HG03439 (cell line): ENCODE data around the gene C12orf57.

Source experiments
- ATAC-seq: cut with Tn5 transposase; IDR thresholded peaks from one replicate; pipeline ENCODE4 v1.9.1; 2021; ENCODE audit warnings: mild to moderate bottlenecking, moderate library complexity; ENCODE audit not compliant: unreplicated experiment

Gene C12orf57

GRCh38 chr12:6963016-6963731, 19.4 kb downstream of the C12orf57 start:
- no peak for ATAC-seq

- no peak for ATAC-seq
Observed at GRCh38 chr12:6963791-6964413, 20.1 kb downstream of the C12orf57 start.

- ATAC-seq: no peak
Observed at GRCh38 chr12:6964605-6965025, 20.8 kb downstream of the C12orf57 start.

GRCh38 chr12:6965026-6965661, 21.3 kb downstream of the C12orf57 start:
- no peak for ATAC-seq

- ATAC-seq: no peak
Observed at GRCh38 chr12:6965714-6966113, 21.9 kb downstream of the C12orf57 start.

- ATAC-seq: no peak
Observed at GRCh38 chr12:6966351-6966750, 22.5 kb downstream of the C12orf57 start.

GRCh38 chr12:6967651-6968100, 23.9 kb downstream of the C12orf57 start:
- no peak for ATAC-seq

- no peak for ATAC-seq
Observed at GRCh38 chr12:6968426-6968825, 24.6 kb downstream of the C12orf57 start.

- peak; percentile 12 for ATAC-seq
Observed at GRCh38 chr12:6970096-6970527, 26.3 kb downstream of the C12orf57 start.

GRCh38 chr12:6974180-6974579, 30.4 kb downstream of the C12orf57 start:
- ATAC-seq: no peak

- ATAC-seq: no peak
Observed at GRCh38 chr12:6975297-6976032, 31.6 kb downstream of the C12orf57 start.

- no peak for ATAC-seq
Observed at GRCh38 chr12:6977653-6978052, 33.8 kb downstream of the C12orf57 start.

- no peak for ATAC-seq
Observed at GRCh38 chr12:6978188-6978587, 34.4 kb downstream of the C12orf57 start.

- no peak for ATAC-seq
Observed at GRCh38 chr12:6978611-6979011, 34.8 kb downstream of the C12orf57 start.

- no peak for ATAC-seq
Observed at GRCh38 chr12:6979021-6979420, 35.2 kb downstream of the C12orf57 start.

GRCh38 chr12:6979453-6979852, 35.6 kb downstream of the C12orf57 start:
- no peak for ATAC-seq

GRCh38 chr12:6980075-6980474, 36.3 kb downstream of the C12orf57 start:
- no peak for ATAC-seq

- no peak for ATAC-seq
Observed at GRCh38 chr12:6980740-6981139, 36.9 kb downstream of the C12orf57 start.

- no peak for ATAC-seq
Observed at GRCh38 chr12:6981152-6982052, 37.6 kb downstream of the C12orf57 start.

- ATAC-seq: no peak
Observed at GRCh38 chr12:6982532-6982931, 38.7 kb downstream of the C12orf57 start.
